CD4-positive, alpha-beta T cell treated with Interleukin-4 for 1 hour (primary cell): ENCODE measurements around the gene ZIC3.
"Not testable (repeated sequence)": the region's sequence is repeated elsewhere in the genome, so short reads cannot be mapped to it uniquely, and the experiment has no call there.

Experiments used
- DNase-seq, 2 donors: peaks; one replicate each; pipeline ENCODE4 v3.0.0-alpha.2; 2020 to 2022

The ZIC3 gene

GRCh38 chrX:137565921-137566745 lies at the start of gene ZIC3:
ZIC3 (plus strand) TSS chrX:137566127; CDS start chrX:137566692, 565 bp downstream.
- DNase-seq: no peak

- DNase-seq: no peak
These were observed 46.5 kb upstream of the ZIC3 start for GRCh38 chrX:137519459-137519858.

- no peak for DNase-seq
These were observed 19.9 kb upstream of the ZIC3 start for GRCh38 chrX:137545711-137546651.

GRCh38 chrX:137547291-137547690 lies 18.6 kb upstream of the ZIC3 start:
- no peak for DNase-seq

- DNase-seq: no peak
These were observed 17.7 kb upstream of the ZIC3 start for GRCh38 chrX:137548261-137548660.

- DNase-seq: no peak
These were observed 16.9 kb upstream of the ZIC3 start for GRCh38 chrX:137549073-137549472.

- DNase-seq: no peak
These were observed 15.9 kb upstream of the ZIC3 start for GRCh38 chrX:137549851-137550664.

- no peak for DNase-seq
These were observed 15.2 kb upstream of the ZIC3 start for GRCh38 chrX:137550665-137551261.

- not testable (repeated sequence) for DNase-seq
These were observed 13.8 kb upstream of the ZIC3 start for GRCh38 chrX:137552098-137552497.

GRCh38 chrX:137562096-137562495 lies 3.8 kb upstream of the ZIC3 start:
- no peak for DNase-seq

- no peak for DNase-seq
These were observed 2.0 kb upstream of the ZIC3 start for GRCh38 chrX:137563681-137564651.

GRCh38 chrX:137565318-137565904 lies 516 bp upstream of the ZIC3 start:
- DNase-seq: no peak

GRCh38 chrX:137566746-137567679 lies 1.1 kb downstream of the ZIC3 start:
- DNase-seq: no peak

- DNase-seq: no peak
These were observed 1.8 kb downstream of the ZIC3 start for GRCh38 chrX:137567682-137568232.

GRCh38 chrX:137568741-137569469 lies 3.0 kb downstream of the ZIC3 start:
- DNase-seq: no peak

GRCh38 chrX:137569470-137569891 lies 3.6 kb downstream of the ZIC3 start:
- DNase-seq: no peak

GRCh38 chrX:137573324-137574101 lies 7.6 kb downstream of the ZIC3 start:
- no peak for DNase-seq
